DOHH2 (cell line): Measurements from ENCODE around the gene LRIF1.

Experiments used
- H3F3A ChIP-seq: fragments of 200-600 bp; sonication (generic), shearing (Covaris generic); 2 replicates; pipeline ENCODE4 v1.6.0; 2016; ENCODE audit warnings: antibody characterized with exemption, mild to moderate bottlenecking; ENCODE audit not compliant: control insufficient read depth, insufficient read depth
- H3K27ac ChIP-seq: fragments of 200-600 bp; sonication (generic); 2 replicates; pipeline ENCODE4 v1.5.1; 2014; ENCODE audit warnings: low read depth, mild to moderate bottlenecking, low read length, moderate library complexity
- H3K27me3 ChIP-seq: fragments of 200-600 bp; sonication (generic); 2 replicates; pipeline ENCODE4 v1.6.1; 2014; ENCODE audit warnings: mild to moderate bottlenecking, low read length, mixed read lengths; ENCODE audit not compliant: control insufficient read depth
- H3K36me3 ChIP-seq: fragments of 200-600 bp; sonication (generic); 2 replicates; pipeline ENCODE4 v1.6.1; 2014; ENCODE audit warnings: mild to moderate bottlenecking, low read length, moderate library complexity, mixed read lengths; ENCODE audit not compliant: control insufficient read depth
- H3K4me1 ChIP-seq: fragments of 200-600 bp; sonication (generic); 2 replicates; pipeline ENCODE4 v1.6.1; 2014; ENCODE audit warnings: mild to moderate bottlenecking, low read length, mixed read lengths; ENCODE audit not compliant: control insufficient read depth
- H3K4me2 ChIP-seq: fragments of 200-600 bp; sonication (generic); 2 replicates; pipeline ENCODE4 v1.6.0; 2014; ENCODE audit warnings: mild to moderate bottlenecking, low read length, moderate library complexity
- H3K4me3 ChIP-seq: fragments of 200-600 bp; sonication (generic); 2 replicates; pipeline ENCODE4 v1.5.1; 2014; ENCODE audit warnings: mild to moderate bottlenecking, low read length, mixed read lengths
- H3K79me2 ChIP-seq: fragments of 200-600 bp; sonication (generic); 2 replicates; pipeline ENCODE4 v1.6.1; 2014; ENCODE audit warnings: mild to moderate bottlenecking, low read length, mixed read lengths; ENCODE audit not compliant: control insufficient read depth
- H3K9me2 ChIP-seq: fragments of 200-600 bp; sonication (generic); replicated peaks from 2 replicates; pipeline ENCODE4 v1.6.1; 2014; ENCODE audit warnings: mild to moderate bottlenecking, low read length, mixed read lengths; ENCODE audit not compliant: control insufficient read depth
- H3K9me3 ChIP-seq: fragments of 200-600 bp; sonication (generic); 2 replicates; pipeline ENCODE4 v1.6.1; 2014; ENCODE audit warnings: antibody characterized with exemption, low read length, mixed read lengths; ENCODE audit not compliant: control insufficient read depth, insufficient read depth
- H4K20me1 ChIP-seq: fragments of 200-600 bp; sonication (generic); 2 replicates; pipeline ENCODE4 v1.6.0; 2014; ENCODE audit warnings: low read depth, mild to moderate bottlenecking, antibody characterized with exemption, low read length, moderate library complexity; ENCODE audit not compliant: control insufficient read depth, insufficient read depth
- EZH2phosphoT487 ChIP-seq: fragments of 200-600 bp; sonication (generic); IDR thresholded peaks from 2 replicates; pipeline ENCODE4 v1.6.1; 2017; ENCODE audit warnings: borderline replicate concordance, mild to moderate bottlenecking, antibody characterized with exemption, low read length, moderate library complexity, mixed read lengths
- TF ChIP-seq, protein P1 (sequence below): fragments of 200-600 bp; sonication (generic); IDR thresholded peaks from one replicate; pipeline ENCODE4 v1.5.1; 2014; ENCODE audit warnings: antibody characterized with exemption, mild to moderate bottlenecking, low read depth, low read length; ENCODE audit not compliant: poor library complexity, severe bottlenecking

The LRIF1 gene

DNA sequence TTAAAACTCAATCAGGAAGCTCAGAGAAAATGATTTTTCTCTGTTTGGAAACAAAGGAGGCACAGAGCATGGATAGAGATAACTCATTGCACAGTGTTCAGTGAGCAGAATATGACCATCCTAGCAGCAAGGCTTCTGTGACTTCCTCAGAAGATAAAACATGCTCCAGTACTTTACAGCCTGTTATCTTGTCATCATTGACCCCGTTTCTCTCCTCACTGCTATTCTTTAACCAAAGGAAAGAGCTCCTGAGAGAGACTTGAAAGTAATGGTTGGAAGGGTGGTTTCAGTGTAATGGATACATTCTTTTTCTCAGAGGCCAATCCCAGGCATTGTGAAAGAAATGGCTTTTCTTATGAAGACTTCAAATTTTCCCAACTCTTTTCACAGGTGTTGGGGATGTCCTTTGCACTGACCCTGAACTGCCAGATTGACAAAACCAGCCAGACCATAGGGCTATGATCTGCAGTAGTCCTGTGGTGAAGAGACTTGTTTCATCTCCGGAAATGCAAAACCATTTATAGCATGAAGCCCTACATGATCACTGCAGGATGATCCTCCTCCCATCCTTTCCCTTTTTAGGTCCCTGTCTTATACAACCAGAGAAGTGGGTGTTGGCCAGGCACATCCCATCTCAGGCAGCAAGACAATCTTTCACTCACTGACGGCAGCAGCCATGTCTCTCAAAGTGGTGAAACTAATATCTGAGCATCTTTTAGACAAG, 64.8 kb downstream of the LRIF1 start:
- Histone ChIP-seq H3K4me1 (peaks cover 50% of the 10 kb centered on the region), H3K27ac (no peak overlapping the region), H3K4me2 (no peak overlapping the region), H3K4me3 (no peak overlapping the region), H3K79me2 (peaks cover 13% of the 10 kb centered on the region), H4K20me1 (no peaks in the 10 kb centered on the region; the same call in 1 of the 2 replicates), H3F3A (no peaks in the 10 kb centered on the region), H3K27me3 (no peaks in the 10 kb centered on the region), H3K9me2 (no peaks in the 10 kb centered on the region), H3K36me3 (peaks cover 76% of the 10 kb centered on the region), H3K9me3 (no peaks in the 10 kb centered on the region)
- TF ChIP-seq EZH2phosphoT487, result no peak
- TF ChIP-seq, protein P1, sequence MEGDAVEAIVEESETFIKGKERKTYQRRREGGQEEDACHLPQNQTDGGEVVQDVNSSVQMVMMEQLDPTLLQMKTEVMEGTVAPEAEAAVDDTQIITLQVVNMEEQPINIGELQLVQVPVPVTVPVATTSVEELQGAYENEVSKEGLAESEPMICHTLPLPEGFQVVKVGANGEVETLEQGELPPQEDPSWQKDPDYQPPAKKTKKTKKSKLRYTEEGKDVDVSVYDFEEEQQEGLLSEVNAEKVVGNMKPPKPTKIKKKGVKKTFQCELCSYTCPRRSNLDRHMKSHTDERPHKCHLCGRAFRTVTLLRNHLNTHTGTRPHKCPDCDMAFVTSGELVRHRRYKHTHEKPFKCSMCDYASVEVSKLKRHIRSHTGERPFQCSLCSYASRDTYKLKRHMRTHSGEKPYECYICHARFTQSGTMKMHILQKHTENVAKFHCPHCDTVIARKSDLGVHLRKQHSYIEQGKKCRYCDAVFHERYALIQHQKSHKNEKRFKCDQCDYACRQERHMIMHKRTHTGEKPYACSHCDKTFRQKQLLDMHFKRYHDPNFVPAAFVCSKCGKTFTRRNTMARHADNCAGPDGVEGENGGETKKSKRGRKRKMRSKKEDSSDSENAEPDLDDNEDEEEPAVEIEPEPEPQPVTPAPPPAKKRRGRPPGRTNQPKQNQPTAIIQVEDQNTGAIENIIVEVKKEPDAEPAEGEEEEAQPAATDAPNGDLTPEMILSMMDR, result no peak

DNA sequence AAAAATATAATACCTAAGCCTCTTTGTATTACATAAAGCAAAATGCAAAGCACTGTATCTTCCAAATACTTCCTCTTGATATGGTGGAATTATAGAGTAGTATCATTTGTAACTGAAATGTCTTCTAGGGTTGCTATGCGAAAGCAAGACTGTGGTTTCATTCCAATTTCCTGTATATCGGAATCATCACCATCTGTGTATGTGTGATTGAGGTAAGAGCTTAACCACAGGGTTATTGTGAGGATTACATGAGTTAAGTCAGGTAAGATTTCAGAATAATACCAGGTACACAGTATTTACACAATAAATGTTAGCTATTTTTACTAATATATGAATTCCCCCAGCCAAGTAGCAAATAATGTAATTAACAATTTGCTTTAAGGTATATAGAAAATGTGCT, 66.0 kb downstream of the LRIF1 start:
- no peak overlapping the region for H3K4me3 ChIP-seq
- peaks cover 23% of the 10 kb centered on the region for H3K79me2 ChIP-seq
- H3K9me3 ChIP-seq, result no peaks in the 10 kb centered on the region
- H3K4me1 ChIP-seq, result peaks cover 60% of the 10 kb centered on the region
- H3K9me2 ChIP-seq, result no peaks in the 10 kb centered on the region
- no peaks in the 10 kb centered on the region for H3F3A ChIP-seq
- H3K27me3 ChIP-seq, result no peaks in the 10 kb centered on the region
- no peak for TF ChIP-seq EZH2phosphoT487
- TF ChIP-seq, protein P1, result no peak
- no peak overlapping the region for H3K27ac ChIP-seq
- H3K4me2 ChIP-seq, result no peak overlapping the region
- H3K36me3 ChIP-seq, result peaks cover 85% of the 10 kb centered on the region
- no peaks in the 10 kb centered on the region; the same call in 1 of the 2 replicates for H4K20me1 ChIP-seq
